COLO668 (cell line): ENCODE results near the gene IL16.
"Not testable (repeated sequence)": the region's sequence is repeated elsewhere in the genome, so short reads cannot be mapped to it uniquely, and the experiment has no call there.

ENCODE experiments used
- DNase-seq: peaks from one replicate; lab custom pipeline; 2025; ENCODE audit not compliant: unreplicated experiment; lab: John Stamatoyannopoulos, UW

IL16 gene

GRCh38 chr15:81199031-81199779, 2.5 kb downstream of the IL16 start:
- DNase-seq: no peak

- no peak for DNase-seq
Measured at GRCh38 chr15:81206018-81206417, 9.3 kb downstream of the IL16 start.

- DNase-seq: not testable (repeated sequence)
Measured at GRCh38 chr15:81207987-81208386, 11.3 kb downstream of the IL16 start.

GRCh38 chr15:81209635-81210034, 13.0 kb downstream of the IL16 start:
- DNase-seq: no peak

- no peak for DNase-seq
Measured at GRCh38 chr15:81211376-81211775, 14.7 kb downstream of the IL16 start.

- no peak for DNase-seq
Measured at GRCh38 chr15:81213982-81214381, 17.3 kb downstream of the IL16 start.

DNA sequence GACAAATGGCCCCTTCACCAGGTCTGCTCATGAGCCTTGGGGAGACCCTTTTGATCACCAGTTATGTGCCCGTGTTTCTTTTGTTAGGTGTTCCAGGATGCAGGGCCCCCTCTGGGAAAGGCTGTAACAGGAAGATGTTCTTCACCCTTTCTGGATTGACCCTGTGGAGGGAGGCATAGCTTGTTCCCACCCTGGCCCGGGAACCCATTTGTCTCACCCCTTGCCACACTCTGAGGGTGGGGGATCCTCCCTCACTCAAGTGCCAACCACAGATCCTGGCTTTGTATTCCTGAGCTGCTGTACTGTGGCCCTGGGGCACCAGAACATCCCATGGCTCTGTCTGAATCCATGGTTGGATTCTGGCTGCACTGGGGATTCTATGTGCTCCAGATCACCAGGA, 18.9 kb downstream of the IL16 start:
- no peak for DNase-seq

DNA sequence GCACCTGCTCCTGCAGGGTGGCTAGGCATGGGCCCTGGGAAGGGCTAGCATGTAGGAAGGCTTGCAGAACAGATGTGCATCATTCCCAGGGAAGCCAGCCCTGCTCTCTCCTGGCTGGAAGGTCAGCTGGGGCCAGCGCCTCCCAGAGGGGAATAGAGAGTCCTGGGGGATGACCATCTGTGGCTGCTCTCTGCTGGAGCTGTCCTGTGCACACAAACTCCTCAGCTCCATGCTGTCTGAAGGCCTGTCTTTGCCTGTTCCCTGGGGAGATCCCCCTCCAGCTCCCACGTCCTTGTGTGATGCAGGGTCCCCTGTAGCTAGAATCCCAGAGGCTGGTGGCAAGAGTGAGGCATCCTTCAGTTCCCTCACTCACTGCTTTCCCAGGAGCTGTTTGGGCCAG, 19.3 kb downstream of the IL16 start:
- DNase-seq: no peak

GRCh38 chr15:81216422-81216821, 19.7 kb downstream of the IL16 start:
- DNase-seq: no peak

GRCh38 chr15:81221449-81221848, 24.8 kb downstream of the IL16 start:
- no peak for DNase-seq

- no peak for DNase-seq
Measured at GRCh38 chr15:81222007-81222406, 25.3 kb downstream of the IL16 start.

DNA sequence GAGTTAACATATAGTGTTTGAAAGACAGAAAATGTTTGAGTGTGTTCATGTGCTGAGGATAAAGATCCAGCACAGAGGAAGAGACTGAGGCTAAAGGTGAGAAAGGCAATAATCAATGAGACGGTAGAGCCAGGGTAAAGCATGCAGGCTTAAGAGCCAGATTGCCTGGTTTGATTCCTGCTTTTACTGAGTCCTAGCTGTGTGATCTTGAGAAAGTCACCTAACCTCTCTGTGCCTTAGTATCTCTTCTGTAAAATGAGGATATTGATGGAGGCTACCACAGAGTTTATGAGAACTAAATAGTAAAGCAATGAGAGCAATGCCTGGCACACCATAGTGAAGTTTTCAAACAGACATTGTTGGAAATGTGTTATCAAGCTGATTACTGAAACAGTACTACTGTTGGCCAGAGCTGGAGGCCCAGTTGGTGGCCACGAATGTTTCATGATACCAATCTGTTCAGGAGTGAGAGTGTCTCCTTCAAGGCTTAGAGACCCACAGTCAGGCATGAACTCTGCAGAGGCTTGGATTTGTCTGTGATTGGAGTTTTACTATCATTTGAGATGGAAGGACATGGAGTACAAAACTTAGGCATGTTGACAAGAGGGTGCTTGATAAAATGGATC, 26.8 kb downstream of the IL16 start:
- no peak for DNase-seq

DNA sequence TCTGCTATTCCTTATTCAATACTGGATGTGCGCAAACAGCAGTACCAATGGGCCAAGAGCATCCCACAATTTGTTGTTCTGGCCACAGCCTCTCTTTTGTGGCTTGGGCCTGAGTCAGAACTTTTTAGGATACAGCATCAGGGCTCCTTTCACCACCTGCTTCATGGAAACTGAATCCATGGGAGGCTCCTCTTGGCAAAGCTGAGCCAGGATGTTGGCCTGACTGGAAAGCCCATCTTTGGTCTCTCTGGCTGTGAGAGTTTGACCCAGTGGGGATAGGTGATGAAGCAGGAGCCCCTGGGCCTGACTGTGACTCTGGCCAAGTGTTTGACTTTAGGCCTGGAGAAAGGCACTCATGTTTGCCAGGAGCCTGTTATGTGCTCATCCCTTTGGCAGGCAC, 27.6 kb downstream of the IL16 start:
- no peak for DNase-seq

DNA sequence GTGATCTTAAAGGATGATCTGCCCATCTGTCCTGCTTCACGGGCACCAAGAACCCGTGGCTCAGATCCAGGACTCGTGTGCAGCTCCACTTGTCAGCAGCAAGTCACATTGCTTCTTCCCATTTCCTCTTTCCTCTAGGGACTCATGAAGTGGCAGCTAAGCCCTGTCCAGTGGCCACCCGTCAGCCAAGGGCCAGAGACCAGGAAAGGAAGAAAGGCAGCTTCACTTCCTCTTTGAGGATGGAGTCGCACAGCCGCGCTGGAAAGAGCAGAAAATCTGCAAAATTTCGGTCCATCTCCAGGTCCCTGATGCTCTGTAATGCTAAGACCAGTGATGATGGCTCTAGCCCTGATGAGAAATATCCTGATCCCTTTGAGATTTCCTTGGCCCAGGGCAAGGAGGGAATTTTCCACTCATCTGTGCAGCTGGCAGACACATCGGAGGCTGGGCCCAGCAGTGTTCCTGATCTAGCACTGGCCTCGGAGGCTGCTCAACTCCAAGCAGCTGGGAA, 28.5 kb downstream of the IL16 start:
- DNase-seq: no peak

GRCh38 chr15:81227716-81228115, 31.0 kb downstream of the IL16 start:
- no peak for DNase-seq

- no peak for DNase-seq
Measured at GRCh38 chr15:81229586-81229985, 32.9 kb downstream of the IL16 start.

GRCh38 chr15:81235276-81236123, 38.8 kb downstream of the IL16 start:
- DNase-seq: no peak

DNA sequence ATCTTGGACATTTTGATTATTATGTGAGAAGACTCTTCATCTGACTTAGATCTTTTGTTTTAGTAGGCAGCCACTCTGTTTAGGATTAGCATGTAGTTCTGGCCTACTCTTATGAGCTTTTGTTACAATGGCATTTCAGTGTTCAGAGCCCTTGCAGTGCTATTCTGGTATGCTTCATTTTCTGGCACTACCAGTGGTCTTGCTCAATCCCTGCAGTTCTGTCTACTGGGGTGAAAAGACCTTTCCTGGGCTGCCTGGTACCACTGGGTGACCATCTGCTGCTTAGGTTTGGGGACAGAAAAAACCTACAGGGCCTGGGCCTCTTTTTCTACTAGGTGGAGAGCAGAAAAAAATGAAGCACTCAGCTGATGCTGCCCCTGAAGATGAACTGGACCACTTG, 42.5 kb downstream of the IL16 start:
- DNase-seq: no peak

- DNase-seq: no peak
Measured at GRCh38 chr15:81242778-81243177, 46.1 kb downstream of the IL16 start.

- DNase-seq: no peak
Measured at GRCh38 chr15:81244306-81244705, 47.6 kb downstream of the IL16 start.

DNA sequence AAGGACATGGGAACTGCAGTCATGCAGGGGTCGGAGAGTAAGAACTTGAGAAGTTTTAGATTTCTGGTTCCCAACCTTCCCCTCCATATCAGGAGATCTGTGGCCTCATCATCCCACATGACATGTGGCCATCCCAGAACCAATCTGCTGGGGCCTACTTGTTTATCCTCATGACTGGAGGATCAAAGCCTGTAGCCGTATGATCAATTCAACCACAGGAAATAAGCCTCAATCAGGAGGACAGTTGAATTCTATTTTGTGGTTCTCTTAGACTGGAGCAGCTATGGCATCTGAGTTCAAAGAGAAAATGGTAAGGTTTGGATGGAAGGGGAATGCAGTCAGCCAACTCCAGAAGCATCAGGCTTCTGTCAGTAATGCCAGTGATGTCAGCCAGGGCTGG, 57.2 kb downstream of the IL16 start:
- no peak for DNase-seq
